K562 (cell line): ENCODE data around the gene OSCP1. TPM values are rescaled to one million over a fixed set of nuclear protein-coding genes. Genes with fewer than 3 reads are reported as not detected.

Experiments used
- NR2C2 ChIP-seq, 2 experiments: fragments of 200-800 bp in 1 of 2; sonication (Bioruptor generic) in 1 of 2; sonication (generic) in 1 of 2; formaldehyde crosslinking in 1 of 2; IDR thresholded peaks; 2 replicates each; pipeline versions ENCODE4 v1.6.1 to v1.8.0; 2016 to 2022; ENCODE audit warnings: mild to moderate bottlenecking in 1 of 2, missing compliant biosample characterization in 1 of 2, missing genetic modification characterization in 1 of 2, missing genetic modification reagents in 1 of 2
- ZNF146 ChIP-seq: IDR thresholded peaks from one replicate; pipeline ENCODE4 v1.6.1; 2018; ENCODE audit warnings: missing compliant biosample characterization; ENCODE audit not compliant: unreplicated experiment
- polyA plus RNA-seq, 8 experiments: library from polyadenylated mRNA; depleted of rRNA in 4 of 8; stranded (reverse) in 5 of 8; unstranded in 3 of 8; fragments of >200 nt; fragmentation: Nextera tagmentation in 2 of 8; fragmentation: Illumina TruSeq in 1 of 8; extraction: Ambion mirVana in 2 of 8; extraction: Trizol in 1 of 8; gene quantifications; 2 replicates each; pipeline versions ENCODE4 v1.2.1 to v1.2.3, GENCODE V29; 2011 to 2014; ENCODE audit warnings: inconsistent platforms in 1 of 8, missing spikeins in 1 of 8
- total RNA-seq, 7 experiments: library from RNA; depleted of rRNA in 6 of 7; stranded (reverse); fragments of >200 nt in 6 of 7; fragmentation: Illumina TruSeq in 2 of 7; extraction: Trizol in 2 of 7; gene quantifications; 2 replicates each; pipeline versions ENCODE4 v1.2.1 to v1.2.3, GENCODE V29; 2011 to 2021; ENCODE audit warnings: low replicate concordance in 1 of 7
- TF ChIP-seq, protein P1 (sequence below): fragments of 450-650 bp; IDR thresholded peaks from 2 replicates; pipeline ENCODE4 v1.6.1; 2018; ENCODE audit not compliant: partially characterized antibody
- TF ChIP-seq, protein P2 (sequence below): fragments of 450-650 bp; IDR thresholded peaks from 2 replicates; pipeline ENCODE4 v1.7.1; 2018; ENCODE audit warnings: mild to moderate bottlenecking, low read depth; ENCODE audit not compliant: partially characterized antibody

The OSCP1 gene
- total and polyA plus RNA-seq, 9 of the 15 experiments (the other 6 are each of a cell fraction or from before 2014, with no cell fraction given) = 0.15 to 0.40 (median 0.33) TPM; not detected in 5

DNA sequence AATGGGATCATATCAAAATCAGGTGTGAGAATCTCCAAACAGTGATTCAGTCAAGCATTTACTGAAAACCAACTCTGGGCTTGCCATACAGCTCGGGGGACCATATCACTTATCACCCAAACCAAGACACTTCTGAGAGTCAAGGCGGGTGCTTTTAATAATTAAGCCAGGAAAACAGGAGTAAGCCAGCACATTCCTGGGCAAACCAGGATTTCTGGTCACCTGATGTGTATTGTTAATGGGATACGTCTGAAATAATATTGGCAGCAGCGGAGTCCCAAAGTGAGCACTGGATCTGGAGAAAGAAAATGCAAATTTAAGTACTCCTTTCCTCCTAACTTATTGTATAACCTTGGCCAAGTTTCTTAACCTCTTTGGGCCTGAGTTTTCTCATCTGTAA lies 17.6 kb downstream of the OSCP1 start (continued):
- TF ChIP-seq, protein P1, sequence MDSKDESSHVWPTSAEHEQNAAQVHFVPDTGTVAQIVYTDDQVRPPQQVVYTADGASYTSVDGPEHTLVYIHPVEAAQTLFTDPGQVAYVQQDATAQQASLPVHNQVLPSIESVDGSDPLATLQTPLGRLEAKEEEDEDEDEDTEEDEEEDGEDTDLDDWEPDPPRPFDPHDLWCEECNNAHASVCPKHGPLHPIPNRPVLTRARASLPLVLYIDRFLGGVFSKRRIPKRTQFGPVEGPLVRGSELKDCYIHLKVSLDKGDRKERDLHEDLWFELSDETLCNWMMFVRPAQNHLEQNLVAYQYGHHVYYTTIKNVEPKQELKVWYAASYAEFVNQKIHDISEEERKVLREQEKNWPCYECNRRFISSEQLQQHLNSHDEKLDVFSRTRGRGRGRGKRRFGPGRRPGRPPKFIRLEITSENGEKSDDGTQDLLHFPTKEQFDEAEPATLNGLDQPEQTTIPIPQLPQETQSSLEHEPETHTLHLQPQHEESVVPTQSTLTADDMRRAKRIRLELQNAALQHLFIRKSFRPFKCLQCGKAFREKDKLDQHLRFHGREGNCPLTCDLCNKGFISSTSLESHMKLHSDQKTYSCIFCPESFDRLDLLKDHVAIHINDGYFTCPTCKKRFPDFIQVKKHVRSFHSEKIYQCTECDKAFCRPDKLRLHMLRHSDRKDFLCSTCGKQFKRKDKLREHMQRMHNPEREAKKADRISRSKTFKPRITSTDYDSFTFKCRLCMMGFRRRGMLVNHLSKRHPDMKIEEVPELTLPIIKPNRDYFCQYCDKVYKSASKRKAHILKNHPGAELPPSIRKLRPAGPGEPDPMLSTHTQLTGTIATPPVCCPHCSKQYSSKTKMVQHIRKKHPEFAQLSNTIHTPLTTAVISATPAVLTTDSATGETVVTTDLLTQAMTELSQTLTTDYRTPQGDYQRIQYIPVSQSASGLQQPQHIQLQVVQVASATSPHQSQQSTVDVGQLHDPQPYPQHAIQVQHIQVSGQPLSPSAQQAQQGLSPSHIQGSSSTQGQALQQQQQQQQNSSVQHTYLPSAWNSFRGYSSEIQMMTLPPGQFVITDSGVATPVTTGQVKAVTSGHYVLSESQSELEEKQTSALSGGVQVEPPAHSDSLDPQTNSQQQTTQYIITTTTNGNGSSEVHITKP = no peak
- no peak for TF ChIP-seq ZNF146 (CRISPR knock-in tag)
- TF ChIP-seq, protein P2, sequence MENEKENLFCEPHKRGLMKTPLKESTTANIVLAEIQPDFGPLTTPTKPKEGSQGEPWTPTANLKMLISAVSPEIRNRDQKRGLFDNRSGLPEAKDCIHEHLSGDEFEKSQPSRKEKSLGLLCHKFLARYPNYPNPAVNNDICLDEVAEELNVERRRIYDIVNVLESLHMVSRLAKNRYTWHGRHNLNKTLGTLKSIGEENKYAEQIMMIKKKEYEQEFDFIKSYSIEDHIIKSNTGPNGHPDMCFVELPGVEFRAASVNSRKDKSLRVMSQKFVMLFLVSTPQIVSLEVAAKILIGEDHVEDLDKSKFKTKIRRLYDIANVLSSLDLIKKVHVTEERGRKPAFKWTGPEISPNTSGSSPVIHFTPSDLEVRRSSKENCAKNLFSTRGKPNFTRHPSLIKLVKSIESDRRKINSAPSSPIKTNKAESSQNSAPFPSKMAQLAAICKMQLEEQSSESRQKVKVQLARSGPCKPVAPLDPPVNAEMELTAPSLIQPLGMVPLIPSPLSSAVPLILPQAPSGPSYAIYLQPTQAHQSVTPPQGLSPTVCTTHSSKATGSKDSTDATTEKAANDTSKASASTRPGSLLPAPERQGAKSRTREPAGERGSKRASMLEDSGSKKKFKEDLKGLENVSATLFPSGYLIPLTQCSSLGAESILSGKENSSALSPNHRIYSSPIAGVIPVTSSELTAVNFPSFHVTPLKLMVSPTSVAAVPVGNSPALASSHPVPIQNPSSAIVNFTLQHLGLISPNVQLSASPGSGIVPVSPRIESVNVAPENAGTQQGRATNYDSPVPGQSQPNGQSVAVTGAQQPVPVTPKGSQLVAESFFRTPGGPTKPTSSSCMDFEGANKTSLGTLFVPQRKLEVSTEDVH = no peak
- no peak for TF ChIP-seq NR2C2 (CRISPR knock-in tag; IDR thresholded peaks at IDR 0.05)
- TF ChIP-seq NR2C2 (tag; IDR thresholded peaks at IDR 0.05) = no peak
- TF ChIP-seq, all 486 proteins: peak for 0
